Measurements from ENCODE around the gene CKAP4.

Gene CKAP4

GRCh38 chr12:106248846-106249371 is 1.1 kb upstream of the CKAP4 start:
- TF ChIP-seq ZFX (IDR thresholded peaks at IDR 0.05) (no peak), CTCF (conservative IDR thresholded peaks at IDR 0.05) (no peak)
- no peak overlapping the region for H3K27ac ChIP-seq

DNA sequence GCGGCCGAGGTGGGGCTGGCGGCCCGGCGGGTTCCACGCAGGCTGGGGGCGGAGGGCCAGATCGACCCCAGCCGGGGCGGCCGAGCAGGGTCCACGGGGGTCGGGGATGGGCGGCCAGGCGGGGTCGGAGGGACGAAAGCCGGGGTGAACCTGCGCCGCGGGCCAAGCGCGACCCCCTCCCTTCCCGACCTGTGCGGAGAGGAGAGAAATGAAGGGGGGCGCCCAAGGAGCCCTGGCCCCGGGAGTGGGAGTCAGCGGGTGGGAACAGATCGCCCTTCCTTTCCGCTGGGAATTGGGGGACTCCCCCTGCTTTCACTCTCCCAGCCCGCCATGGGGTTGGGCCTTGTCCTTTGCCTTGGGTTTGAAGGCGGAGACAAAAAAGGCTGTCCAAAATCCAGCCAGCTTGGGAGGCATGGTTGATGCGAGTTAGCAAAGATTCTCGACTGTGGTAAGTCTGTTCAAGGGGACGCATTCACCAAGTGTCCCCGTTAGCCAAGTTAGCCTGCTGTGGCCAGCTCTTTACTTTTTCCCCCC is 559 bp upstream of the CKAP4 start:
- peak overlapping the region; percentile 89 for H3K27ac ChIP-seq
- TF ChIP-seq CTCF (conservative IDR thresholded peaks at IDR 0.05) (no peak), ZFX (IDR thresholded peaks at IDR 0.05) (no peak)

DNA sequence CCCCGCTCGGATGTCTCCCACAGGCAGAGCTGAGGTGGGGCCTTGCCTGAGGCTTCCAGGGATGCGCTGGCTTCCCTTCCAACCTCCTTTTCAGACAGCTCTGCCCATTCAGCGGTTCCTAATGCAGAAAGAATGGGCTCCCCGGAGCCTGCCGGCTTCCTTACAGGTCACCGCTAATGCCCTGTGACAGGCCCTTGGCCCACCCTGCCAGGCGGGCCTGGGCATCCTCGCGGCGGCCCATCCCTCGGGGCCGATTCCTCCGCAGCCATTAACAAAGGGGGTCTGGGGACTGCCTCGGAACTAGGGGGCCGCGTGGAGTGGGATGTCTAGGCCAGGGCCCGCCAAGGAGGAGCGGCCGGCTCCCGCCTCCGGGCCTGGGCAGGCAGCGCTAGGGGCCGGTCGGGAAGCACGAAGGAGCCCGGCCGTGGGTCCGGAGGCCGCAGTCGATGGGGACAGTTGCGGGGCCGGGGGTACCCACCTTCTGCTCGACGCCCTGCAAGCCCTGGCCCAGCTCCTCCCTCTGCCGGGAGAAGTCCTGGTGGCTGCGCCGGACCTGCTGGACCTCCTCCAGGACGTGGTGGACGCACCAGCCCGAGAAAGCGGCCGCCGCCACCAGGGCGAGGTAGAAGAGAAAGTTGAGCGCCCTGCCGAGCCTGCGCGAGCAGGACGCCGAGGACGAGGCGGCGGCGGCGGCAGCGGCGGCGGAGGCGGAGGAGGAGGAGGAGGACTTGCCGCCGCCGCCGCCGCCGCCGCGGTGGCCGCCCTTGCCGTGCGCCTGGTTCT is 738 bp downstream of the CKAP4 start:
- TF ChIP-seq CTCF (conservative IDR thresholded peaks at IDR 0.05) (no peak), ZFX (IDR thresholded peaks at IDR 0.05) (peak; percentile 71)
- peak overlapping the region; percentile 89 for H3K27ac ChIP-seq

- TF ChIP-seq CTCF (conservative IDR thresholded peaks at IDR 0.05) (no peak), ZFX (IDR thresholded peaks at IDR 0.05) (no peak)
- H3K27ac ChIP-seq: no peak overlapping the region; the same call in 1 of the 2 replicates
Measured at GRCh38 chr12:106245767-106246166, 2.1 kb downstream of the CKAP4 start.

GRCh38 chr12:106243620-106244019 is 4.2 kb downstream of the CKAP4 start:
- no peak overlapping the region for H3K27ac ChIP-seq
- TF ChIP-seq ZFX (IDR thresholded peaks at IDR 0.05): no peak

- TF ChIP-seq CTCF (conservative IDR thresholded peaks at IDR 0.05) (no peak), ZFX (IDR thresholded peaks at IDR 0.05) (no peak)
Measured at GRCh38 chr12:106240821-106241220, 7.0 kb downstream of the CKAP4 start.

GRCh38 chr12:106239951-106240335 is 7.9 kb downstream of the CKAP4 start:
- H3K27ac ChIP-seq: no peak overlapping the region
- no peak for TF ChIP-seq CTCF (conservative IDR thresholded peaks at IDR 0.05)
- no peak for TF ChIP-seq ZFX (IDR thresholded peaks at IDR 0.05)

More at GRCh38 chr12:106240821-106241220, 7.0 kb downstream of the CKAP4 start:
- no peak overlapping the region for H3K27ac ChIP-seq

Data from C4-2B (cell line).